Measurements from ENCODE around the gene ZNF415.

DNA sequence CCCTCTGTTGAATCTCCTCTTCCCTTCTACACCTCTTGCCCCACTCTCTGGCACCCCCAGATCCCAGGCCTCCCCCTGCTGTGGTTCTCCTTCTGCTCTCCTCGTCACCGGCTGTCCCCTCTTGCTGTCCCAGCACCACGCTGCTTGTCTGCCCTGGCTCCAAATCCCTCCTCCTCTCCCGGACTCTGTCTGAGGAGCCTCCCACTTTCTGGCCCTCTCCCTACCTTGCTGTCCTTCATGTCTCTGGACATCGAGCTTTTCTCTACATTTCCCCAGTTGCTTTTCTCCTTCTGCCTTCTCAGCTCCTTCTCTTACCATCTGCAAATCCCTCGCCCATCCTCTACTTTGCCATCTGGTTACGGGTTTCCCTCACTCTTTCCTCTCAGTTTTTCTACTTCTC, 24.9 kb upstream of the ZNF415 start:
- TF ChIP-seq, protein P1, sequence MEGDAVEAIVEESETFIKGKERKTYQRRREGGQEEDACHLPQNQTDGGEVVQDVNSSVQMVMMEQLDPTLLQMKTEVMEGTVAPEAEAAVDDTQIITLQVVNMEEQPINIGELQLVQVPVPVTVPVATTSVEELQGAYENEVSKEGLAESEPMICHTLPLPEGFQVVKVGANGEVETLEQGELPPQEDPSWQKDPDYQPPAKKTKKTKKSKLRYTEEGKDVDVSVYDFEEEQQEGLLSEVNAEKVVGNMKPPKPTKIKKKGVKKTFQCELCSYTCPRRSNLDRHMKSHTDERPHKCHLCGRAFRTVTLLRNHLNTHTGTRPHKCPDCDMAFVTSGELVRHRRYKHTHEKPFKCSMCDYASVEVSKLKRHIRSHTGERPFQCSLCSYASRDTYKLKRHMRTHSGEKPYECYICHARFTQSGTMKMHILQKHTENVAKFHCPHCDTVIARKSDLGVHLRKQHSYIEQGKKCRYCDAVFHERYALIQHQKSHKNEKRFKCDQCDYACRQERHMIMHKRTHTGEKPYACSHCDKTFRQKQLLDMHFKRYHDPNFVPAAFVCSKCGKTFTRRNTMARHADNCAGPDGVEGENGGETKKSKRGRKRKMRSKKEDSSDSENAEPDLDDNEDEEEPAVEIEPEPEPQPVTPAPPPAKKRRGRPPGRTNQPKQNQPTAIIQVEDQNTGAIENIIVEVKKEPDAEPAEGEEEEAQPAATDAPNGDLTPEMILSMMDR (IDR thresholded peaks at IDR 0.05): no peak
- TF ChIP-seq POLR2A (IDR thresholded peaks at IDR 0.05): no peak
- TF ChIP-seq POLR2AphosphoS5 (IDR thresholded peaks at IDR 0.05): no peak
